Ureter (tissue), 1 donor: ENCODE results near the gene PLP2. TPM values are rescaled to one million over a fixed set of nuclear protein-coding genes. Genes with fewer than 3 reads are reported as not detected.
"Not testable (repeated sequence)": the region's sequence is repeated elsewhere in the genome, so short reads cannot be mapped to it uniquely, and the experiment has no call there.

ENCODE experiments used
- DNase-seq: peaks from one replicate; pipeline ENCODE4 v3.0.0-alpha.2; 2020; ENCODE audit warnings: low spot score
- total RNA-seq: library from RNA; stranded (reverse); gene quantifications from one replicate; pipeline ENCODE4 v1.2.4, GENCODE V29; 2023
- donor health status: DM: yes; HTN: yes; CAD: no.

PLP2 gene
- total RNA-seq, 1 donor from 2014 or later: 141 TPM

GRCh38 chrX:49163555-49164419, 7.9 kb upstream of the PLP2 start:
- peak; percentile 86 for DNase-seq

GRCh38 chrX:49164589-49165360, 6.9 kb upstream of the PLP2 start:
- DNase-seq: no peak

GRCh38 chrX:49165901-49166881, 5.5 kb upstream of the PLP2 start:
- peak; percentile 91 for DNase-seq

GRCh38 chrX:49166914-49167739, 4.6 kb upstream of the PLP2 start:
- peak; percentile 82 for DNase-seq

GRCh38 chrX:49167740-49168108, 4.0 kb upstream of the PLP2 start:
- no peak for DNase-seq

DNA sequence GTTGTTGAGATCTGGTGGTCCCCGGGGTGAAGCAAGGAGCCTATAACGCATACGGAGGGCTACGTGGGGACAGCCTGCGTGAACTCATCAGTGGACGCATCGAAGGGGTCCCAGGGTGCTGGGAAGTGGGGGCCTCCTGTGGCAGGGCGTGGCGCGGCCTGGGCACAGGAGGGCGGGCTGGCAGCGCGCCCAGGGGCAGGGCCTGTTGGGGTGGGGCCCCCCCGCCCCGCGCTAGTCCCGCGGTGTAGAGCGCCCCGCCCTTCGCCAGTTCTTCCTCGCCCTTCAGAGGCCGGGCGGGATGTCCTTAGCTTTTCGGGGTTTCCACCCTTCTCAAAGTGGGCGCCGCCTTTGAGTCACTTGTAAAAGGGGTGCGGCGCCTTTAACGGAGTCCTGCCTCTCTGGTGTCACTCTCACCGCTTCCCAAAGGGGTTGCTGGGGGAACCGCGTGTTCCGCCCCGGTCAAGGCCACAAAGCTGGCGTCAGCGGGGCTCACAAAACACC, 632 bp downstream of the PLP2 start:
- DNase-seq: peak; percentile 74

- not testable (repeated sequence) for DNase-seq
Observed at GRCh38 chrX:49173544-49173943, 1.8 kb downstream of the PLP2 start.

DNA sequence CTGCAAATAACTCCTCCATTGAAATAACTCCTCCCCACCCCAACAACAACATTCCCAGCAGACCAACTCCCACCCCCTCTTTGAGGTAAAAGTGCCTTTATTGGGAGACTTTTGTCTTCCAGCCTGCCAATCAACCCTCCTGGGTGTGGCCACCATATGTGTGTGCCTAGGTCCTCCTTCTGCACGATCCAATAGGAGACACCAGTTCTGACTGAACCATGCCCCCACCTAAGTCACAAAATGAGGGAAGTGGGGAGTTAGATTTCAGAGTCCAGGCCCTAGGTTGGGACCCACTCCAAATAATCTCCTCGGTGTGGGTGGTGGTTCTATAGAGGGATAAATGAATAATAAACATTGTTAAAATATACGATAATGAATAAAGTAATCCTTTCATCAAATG, 3.0 kb downstream of the PLP2 start:
- no peak for DNase-seq

DNA sequence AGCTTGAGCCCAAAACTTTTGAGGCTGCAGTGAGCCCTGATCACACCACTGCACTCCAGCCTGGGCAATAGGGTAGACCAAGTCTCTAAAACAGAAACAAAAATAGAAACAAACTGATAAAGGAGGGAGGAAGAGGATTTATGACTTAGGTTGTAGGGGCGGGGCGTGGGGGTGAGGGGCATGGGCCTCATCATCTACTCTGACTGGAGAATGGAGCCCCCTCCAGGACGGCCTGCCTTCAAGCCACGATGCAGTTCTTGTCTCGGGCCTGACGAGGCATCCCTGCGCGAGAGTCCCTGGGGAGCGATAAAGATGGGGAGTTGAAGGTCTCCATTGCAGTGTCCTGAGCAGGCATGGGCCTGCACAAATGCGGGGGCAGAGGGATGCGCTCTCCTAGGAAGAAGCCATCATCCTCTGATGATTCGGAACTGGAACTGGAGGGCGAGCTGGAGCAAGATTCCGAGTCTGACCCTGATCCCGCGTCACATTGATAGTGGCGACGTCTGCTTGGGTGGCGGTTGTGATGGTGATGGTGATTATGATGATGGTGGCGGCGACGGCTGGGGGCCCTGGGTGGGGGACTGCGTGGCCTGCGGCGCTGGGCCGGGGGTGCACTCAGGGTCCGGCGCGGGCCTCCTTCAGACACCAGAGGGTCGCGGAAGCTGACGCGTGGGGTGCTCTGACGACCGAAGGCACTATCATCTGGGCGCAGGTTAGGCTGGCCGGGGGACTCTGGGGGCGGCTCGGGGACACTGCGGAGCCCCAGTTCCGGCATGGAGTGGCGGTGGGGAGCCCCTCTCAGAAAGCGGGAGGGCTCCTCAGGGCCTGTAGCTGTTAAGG, 4.0 kb downstream of the PLP2 start:
- no peak for DNase-seq

GRCh38 chrX:49176421-49177326, 5.0 kb downstream of the PLP2 start:
- DNase-seq: peak; percentile 75

- no peak for DNase-seq
Observed at GRCh38 chrX:49177338-49177833, 5.7 kb downstream of the PLP2 start.

GRCh38 chrX:49177873-49178480, 6.3 kb downstream of the PLP2 start:
- no peak for DNase-seq

DNA sequence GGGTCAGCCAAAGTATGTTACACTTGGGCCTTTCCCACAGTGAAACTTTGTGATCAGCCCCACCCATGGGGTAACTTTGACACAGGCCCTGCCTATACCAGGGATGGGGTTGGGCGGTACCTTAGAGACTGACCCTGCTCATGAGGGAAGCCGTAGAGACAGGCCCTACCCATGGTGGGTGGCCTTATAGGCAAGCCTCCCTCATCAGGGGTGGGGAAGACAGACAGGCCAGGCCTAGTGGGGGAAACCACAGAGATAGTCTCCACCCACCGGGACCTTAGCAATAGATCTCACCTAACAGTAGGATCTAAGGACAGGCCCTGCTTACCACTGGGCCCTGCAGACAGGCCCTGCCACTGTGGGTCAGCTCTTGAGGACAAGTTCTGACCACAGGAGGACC, 6.8 kb downstream of the PLP2 start:
- DNase-seq: no peak

GRCh38 chrX:49179358-49179757, 7.7 kb downstream of the PLP2 start:
- no peak for DNase-seq

DNA sequence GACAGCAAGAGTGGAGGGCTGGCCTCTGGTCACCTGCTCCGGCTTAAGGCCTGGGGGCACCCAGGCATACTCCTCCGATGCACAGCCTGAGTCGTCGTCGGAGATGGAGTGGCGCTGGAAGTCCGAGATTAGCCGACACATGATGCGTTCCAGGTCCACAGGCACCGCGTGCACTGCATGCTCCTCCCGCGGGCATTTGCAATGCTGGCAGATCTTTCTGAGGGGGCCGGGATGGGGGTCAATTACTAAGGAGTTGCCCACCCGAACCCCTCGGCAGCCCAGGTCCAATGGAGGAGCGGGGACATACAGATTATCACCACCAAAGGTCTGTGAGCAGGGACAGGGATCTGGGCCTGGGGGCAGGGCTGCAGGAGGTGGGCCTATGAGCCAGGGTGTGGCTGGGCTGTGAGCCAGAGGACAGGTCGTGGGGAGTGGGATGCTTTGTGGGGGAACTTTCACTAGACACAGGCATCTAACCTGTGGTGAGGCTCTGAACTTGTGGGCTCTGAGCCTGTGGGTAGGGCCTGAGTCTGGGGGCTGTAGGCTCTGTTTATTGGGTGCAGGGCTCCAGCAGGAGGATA, 12.1 kb downstream of the PLP2 start:
- no peak for DNase-seq

- DNase-seq: peak; percentile 93
Observed at GRCh38 chrX:49184294-49185281, 12.9 kb downstream of the PLP2 start.
